ENCODE measurements around the gene TBX19.

DNA sequence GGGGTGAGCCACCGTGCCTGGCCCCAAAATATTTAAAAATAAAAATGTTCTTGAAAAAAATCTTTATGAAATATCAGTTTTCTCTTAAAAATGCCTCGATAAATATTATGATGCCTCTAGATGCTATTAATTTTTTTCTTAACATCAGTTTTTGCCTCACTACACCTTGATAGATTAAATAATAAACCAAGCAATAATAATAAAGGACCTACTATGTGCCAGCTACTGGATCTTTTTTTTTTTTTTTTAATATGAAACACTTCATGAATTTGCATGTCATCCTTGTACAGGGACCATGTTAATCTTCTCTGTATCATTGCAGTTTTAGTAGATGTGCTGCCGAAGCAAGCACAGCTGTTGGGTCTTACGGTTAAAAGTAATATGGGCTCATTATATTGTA, 17.5 kb upstream of the TBX19 start:
- TF ChIP-seq FOSL1 (IDR thresholded peaks at IDR 0.05; ENCODE audit: insufficient read depth, low read depth, low read length) (no peak), GABPA (IDR thresholded peaks at IDR 0.05; ENCODE audit: borderline replicate concordance, insufficient read depth, low read length) (no peak), YY1 (IDR thresholded peaks at IDR 0.05; ENCODE audit: low read depth, low read length) (no peak), EZH2 (IDR thresholded peaks at IDR 0.05; ENCODE audit: low read depth, low read length, severe bottlenecking) (no peak), POLR2A (IDR thresholded peaks at IDR 0.05; ENCODE audit: control extremely low read depth in 1 of 2, low read depth in 2 of 2, low read length in 2 of 2) (no peak)

Data from H1 (cell line).